Activated CD4-positive, alpha-beta T cell treated with anti-CD3 and anti-CD28 coated beads, Interleukin-2, amount 50 U/mL, for 24 hours (primary cell): ENCODE results near the gene NTM.

Source experiments
- DNase-seq, 2 donors: peaks; one replicate each; pipeline ENCODE4 v3.0.0-alpha.2; 2020; ENCODE audit warnings: low read depth in 1 of 2, low spot score in 1 of 2

Gene NTM

GRCh38 chr11:132228746-132229325, 858.4 kb downstream of the NTM start:
- DNase-seq, result no peak

GRCh38 chr11:132231656-132232347, 861.4 kb downstream of the NTM start:
- DNase-seq, result no peak

GRCh38 chr11:132234878-132235277, 864.5 kb downstream of the NTM start:
- no peak for DNase-seq

- DNase-seq, result no peak
Observed at GRCh38 chr11:132237781-132238180, 867.4 kb downstream of the NTM start.

DNA sequence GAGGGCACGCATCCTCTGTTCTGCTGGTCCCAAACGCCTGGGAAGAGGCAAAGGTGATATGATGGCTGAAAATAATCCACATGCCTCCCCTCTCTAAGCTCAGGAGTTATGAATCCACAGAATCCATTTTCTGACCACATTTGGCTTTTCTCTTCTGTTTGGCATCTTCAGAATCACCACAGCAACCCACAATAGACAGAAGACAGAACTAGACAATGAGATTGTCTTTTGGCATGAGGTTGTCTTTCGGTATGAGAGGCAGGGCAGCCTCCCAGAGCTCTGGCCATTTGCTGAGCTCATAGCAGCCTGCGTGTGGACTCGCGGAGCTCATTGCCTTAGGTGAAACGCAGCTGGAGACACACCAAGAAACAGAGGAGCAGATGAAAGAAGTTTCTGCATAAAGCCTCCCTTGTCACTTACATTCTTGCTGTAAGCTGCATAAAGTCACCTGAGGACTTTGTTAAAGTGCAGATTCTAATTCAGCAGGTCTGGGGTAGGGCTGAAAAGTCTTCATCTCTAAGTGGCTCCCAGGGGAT, 868.0 kb downstream of the NTM start:
- DNase-seq, result no peak

GRCh38 chr11:132240374-132240773, 870.0 kb downstream of the NTM start:
- DNase-seq, result no peak

DNA sequence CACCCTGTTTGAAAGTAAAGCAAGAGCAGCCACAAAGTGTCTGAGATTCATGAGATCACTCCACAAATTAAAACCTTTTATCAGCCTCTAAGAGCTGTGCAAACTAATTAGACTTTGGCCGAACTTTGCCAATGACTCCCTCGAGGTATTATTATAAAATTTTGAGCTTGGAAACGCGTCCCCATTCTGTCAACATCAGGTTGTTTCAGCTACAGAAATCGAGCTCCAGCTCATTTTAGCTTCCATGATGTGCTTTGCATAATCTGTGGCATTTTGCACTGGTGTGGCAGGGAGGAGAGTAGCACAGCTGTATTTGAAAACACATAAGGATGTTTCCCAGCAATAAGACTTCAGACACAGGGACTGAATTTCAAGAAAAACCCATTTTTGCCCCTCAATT, 872.2 kb downstream of the NTM start:
- no peak for DNase-seq

GRCh38 chr11:132244846-132245245, 874.4 kb downstream of the NTM start:
- no peak for DNase-seq

DNA sequence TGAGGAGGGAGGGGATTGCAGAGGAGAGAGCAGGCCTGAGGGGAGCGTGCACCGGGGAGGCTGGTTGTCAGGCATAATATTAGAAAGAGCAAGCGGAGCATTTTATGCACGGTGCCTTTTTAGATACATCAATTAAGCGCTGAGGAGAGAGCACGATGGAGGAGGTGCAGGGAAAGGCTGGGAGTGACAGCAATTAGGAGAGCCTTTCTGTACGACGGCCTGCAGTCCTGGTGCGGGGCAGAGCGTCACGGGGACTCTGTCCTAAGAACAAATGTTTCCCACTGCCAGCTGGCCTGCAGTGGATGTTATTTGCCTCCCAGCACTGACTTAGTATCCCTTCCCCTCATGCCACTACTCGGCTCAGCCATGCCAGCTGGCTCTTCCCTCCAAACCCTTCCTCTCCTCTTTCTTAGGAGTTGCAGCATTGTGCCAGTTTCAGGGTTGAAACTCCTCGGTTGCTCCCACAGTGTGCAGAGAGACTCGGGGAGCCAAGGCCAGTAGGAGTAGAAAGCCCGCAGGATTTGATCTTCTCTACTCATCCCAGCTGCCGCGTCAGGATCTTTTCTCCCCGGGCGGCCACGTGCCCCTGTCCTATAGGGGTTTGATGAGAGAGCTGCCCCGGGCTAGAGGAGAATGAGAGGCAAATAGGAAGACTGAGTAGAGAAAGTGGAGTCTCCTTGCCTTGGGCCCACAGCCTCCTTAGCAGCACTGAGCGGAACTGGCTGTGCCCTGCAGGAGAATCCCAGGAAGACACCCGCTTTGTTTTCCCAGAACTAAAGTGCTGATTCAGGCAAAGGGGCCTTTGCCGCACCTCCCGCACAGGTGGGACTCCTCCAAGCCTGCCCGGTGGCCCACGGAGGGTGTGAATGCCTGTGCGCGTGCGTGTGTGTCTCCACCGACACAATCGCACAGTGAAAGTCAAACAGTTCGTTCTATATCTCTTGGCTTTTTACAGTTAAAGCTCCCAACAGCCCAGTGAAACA, 875.3 kb downstream of the NTM start:
- DNase-seq, result no peak

- DNase-seq, result no peak
Observed at GRCh38 chr11:132248580-132248979, 878.2 kb downstream of the NTM start.

DNA sequence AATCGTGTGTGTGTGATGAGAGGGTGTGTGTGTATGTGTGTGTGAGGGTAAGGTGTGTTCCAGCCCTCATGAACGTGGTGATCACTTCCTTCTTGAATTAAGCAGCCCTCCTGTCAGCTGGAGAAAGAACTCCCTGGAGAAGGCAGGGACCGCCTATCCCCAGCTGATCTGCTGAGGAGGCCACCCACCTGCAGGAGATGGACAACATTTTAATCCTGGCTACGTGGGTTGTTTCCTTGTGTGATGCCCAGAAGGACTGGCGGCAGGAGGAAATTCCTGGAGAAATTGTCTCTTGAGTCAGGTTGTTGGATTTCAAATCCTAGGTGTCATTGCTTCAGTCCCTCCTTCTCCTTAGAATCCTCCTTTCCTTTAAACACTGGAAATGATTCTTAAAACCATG, 878.8 kb downstream of the NTM start:
- DNase-seq, result no peak

- no peak for DNase-seq
Observed at GRCh38 chr11:132251061-132251460, 880.6 kb downstream of the NTM start.

GRCh38 chr11:132253469-132254264, 883.3 kb downstream of the NTM start:
- DNase-seq, result no peak

- no peak for DNase-seq
Observed at GRCh38 chr11:132254906-132255305, 884.5 kb downstream of the NTM start.

DNA sequence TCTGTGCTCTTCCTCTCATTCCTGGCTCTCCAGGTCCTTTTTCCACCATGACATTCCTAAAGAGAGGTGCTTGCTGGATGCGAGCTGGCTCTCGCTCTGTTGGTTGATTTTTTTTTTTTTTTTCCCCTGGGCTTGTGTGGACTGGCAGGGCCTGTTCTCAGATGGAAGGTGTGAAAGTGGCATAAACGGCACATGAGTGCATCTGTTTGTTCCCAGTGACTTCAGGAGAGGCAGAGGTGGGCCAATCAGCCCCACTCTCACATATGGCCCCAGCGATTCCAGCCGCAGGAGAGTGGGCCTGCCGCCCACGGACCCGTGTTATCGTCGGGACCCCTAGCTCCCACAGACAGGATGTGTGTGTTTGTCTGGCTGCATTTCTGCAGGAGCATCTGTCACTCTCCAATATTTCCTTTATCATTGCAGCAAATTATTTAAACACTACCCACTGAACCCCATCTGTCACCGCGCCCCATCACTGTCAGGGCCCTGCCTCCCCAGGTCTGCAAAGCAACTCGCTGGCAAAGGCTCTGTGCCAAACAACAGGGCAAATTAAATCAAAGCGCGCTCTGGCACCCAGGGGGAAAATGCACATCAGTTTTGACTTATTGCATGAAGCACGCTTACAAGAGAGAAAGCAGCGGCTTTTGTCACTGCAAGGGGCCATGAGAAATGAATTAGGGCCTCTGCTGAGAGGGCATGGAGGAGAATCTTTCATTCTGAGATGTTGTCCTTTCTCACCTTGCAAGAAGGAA, 886.3 kb downstream of the NTM start:
- DNase-seq, result no peak

- no peak for DNase-seq
Observed at GRCh38 chr11:132257871-132258270, 887.5 kb downstream of the NTM start.

- no peak for DNase-seq
Observed at GRCh38 chr11:132258875-132259274, 888.5 kb downstream of the NTM start.

DNA sequence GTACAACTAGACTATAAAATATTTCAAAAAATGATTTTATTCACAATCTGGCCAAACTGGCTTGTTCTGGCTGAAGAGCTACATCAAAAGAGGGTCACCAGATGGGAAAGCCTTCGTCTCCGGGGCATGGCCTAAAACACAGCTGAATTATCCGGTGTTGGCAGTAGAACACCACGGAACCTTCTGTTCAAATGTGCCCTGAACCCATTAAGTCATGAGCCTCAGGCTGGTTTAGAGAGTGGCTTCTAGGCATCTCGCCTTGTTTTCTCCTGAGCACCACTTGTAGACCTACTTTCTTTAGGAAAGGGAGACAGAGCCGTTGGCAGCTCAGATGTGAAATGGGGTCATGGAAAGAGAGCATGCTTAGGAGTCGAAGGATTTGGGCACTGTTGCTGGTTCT, 890.2 kb downstream of the NTM start:
- DNase-seq, result no peak

DNA sequence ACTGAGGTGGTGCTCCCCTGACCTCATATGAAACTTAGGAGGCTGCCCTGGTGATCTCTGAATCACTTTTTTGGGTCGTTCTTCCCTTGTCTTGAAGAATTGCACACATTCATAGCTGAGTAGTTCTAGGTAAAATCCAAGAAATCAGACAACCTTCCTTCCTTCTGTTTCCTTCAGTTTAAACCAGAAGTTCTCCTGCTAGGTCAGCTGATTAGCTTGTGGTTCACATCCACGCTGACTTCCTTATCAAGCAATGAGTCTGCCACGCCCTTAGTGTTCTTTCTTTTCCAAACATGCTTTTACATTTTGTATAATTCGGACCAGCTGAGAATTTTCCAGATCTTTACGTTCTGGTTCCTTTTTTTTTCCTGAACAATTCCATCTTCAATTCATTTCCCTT, 892.8 kb downstream of the NTM start:
- DNase-seq, result no peak

DNA sequence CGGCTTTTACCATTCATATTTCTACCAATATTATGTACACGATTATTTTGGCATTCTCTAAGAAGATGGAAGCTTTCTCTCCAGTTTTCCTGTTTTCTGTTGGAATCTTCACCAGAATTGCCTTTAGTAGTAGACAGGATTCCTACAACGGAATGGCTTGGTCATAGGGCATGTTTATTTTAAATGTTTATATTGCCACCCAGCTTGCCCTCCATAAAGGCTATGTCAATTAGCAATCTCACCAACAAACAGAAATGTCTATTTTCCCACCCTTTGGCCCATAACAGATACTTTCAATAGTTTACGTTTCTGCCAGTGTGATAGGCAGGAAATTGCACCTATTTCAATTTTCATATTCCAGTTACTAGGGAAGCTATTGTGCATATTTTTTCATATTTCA, 893.5 kb downstream of the NTM start:
- DNase-seq, result no peak
